Measurements from ENCODE around the gene CTAG1B. TPM values are rescaled to one million over a fixed set of nuclear protein-coding genes. Genes with fewer than 3 reads are reported as not detected.

Gene CTAG1B
- total and polyA plus RNA-seq, 2 of the 8 experiments (the other 6 are each of a cell fraction or from before 2014, with no cell fraction given), result not detected

GRCh38 chrX:154650221-154650510 is 31.1 kb upstream of the CTAG1B start:
- H3K9ac ChIP-seq (replicated peaks in 1 of 4; ENCODE audit: extremely low read depth in 1 of 4, low read depth in 3 of 4, low read length in 3 of 4), result no peak overlapping the region
- peaks cover 0 to 4% (median 0%) of the 10 kb centered on the region in 4 experiments; a peak in 1 of 7 replicates for H3K4me1 ChIP-seq (replicated peaks in 1 of 4; ENCODE audit: control insufficient read depth in 3 of 4, insufficient read depth in 4 of 4, low read length in 3 of 4)
- H3K23ac ChIP-seq (ENCODE audit: insufficient read length), result no peak overlapping the region
- no peaks in the 10 kb centered on the region for H3K23me2 ChIP-seq (ENCODE audit: low read depth, low read length)
- CTCF ChIA-PET (ENCODE audit: partially characterized antibody), result no interaction called here
- H4K20me1 ChIP-seq (replicated peaks in 1 of 2; ENCODE audit: control insufficient read depth in 1 of 2, insufficient read depth in 2 of 2, low read length in 2 of 2), result no peaks in the 10 kb centered on the region
- no peaks in the 10 kb centered on the region for H3K79me1 ChIP-seq (ENCODE audit: low read depth, low read length)
- no peak overlapping the region for H3K14ac ChIP-seq (ENCODE audit: insufficient read length)
- no peak overlapping the region for H4K5ac ChIP-seq (ENCODE audit: insufficient read length, low read depth, low read length)
- no peaks in the 10 kb centered on the region for H3K36me3 ChIP-seq (ENCODE audit: control insufficient read depth in 2 of 4, insufficient read depth in 4 of 4, low read length in 3 of 4)
- H2BK15ac ChIP-seq (ENCODE audit: low read length), result no peak overlapping the region
- H3K4me2 ChIP-seq (ENCODE audit: insufficient read depth in 1 of 2, low read depth in 2 of 2, low read length in 2 of 2), result no peak overlapping the region
- no peak overlapping the region for H2BK20ac ChIP-seq (ENCODE audit: low read length)
- no peak overlapping the region for H2AK5ac ChIP-seq (ENCODE audit: low read depth, low read length)
- no peak overlapping the region for H4K91ac ChIP-seq (replicated peaks; ENCODE audit: insufficient read length, low read length)
- H2AFZ ChIP-seq (ENCODE audit: low read length), result no peak overlapping the region
- no peak for TF ChIP-seq SRF (IDR thresholded peaks at IDR 0.05; ENCODE audit: low read depth, low read length)
- TF ChIP-seq SP2 (IDR thresholded peaks at IDR 0.05; ENCODE audit: low read length), result no peak
- no peak for TF ChIP-seq MAX (IDR thresholded peaks at IDR 0.05)
- POLR2A ChIA-PET (ENCODE audit: partially characterized antibody), result no interaction called here
- H3K56ac ChIP-seq (replicated peaks; ENCODE audit: insufficient read length, low read depth, low read length), result no peak overlapping the region
- H3K79me2 ChIP-seq (ENCODE audit: control insufficient read depth in 1 of 2, insufficient read depth in 2 of 2, low read length in 2 of 2), result no peaks in the 10 kb centered on the region
- WGBS, 2 experiments (ENCODE audit: extremely low coverage in 1 of 2, insufficient coverage in 1 of 2, insufficient read length in 1 of 2, insufficient replicate concordance in 2 of 2, low coverage in 1 of 2, low lambda C conversion rate in 2 of 2, missing lambda C conversion rate in 1 of 2), result 79% methylated on average over 4 of the region's 13 CpGs; no CpG with 5 or more reads in 1 of the 2 experiments
- no peak overlapping the region for H2BK120ac ChIP-seq (replicated peaks; ENCODE audit: low read depth, low read length)
- no peak for FAIRE-seq
- H4K8ac ChIP-seq (ENCODE audit: extremely low read depth, insufficient read depth, low read length), result no peak overlapping the region
- H2BK12ac ChIP-seq (ENCODE audit: low read depth, low read length), result no peak overlapping the region
- H3K18ac ChIP-seq (ENCODE audit: extremely low read depth, low read length), result no peak overlapping the region
- H3K27ac ChIP-seq (ENCODE audit: low read depth, low read length), result no peak overlapping the region
- no peak overlapping the region for H2BK5ac ChIP-seq (ENCODE audit: low read depth, low read length)
- no peaks in the 10 kb centered on the region for H3K9me3 ChIP-seq (ENCODE audit: insufficient read depth in 2 of 2, low read depth in 1 of 2, low read length in 1 of 2)
- H3K27me3 ChIP-seq (replicated peaks in 1 of 4; ENCODE audit: control insufficient read depth in 3 of 4, extremely low read depth in 1 of 4, insufficient read depth in 3 of 4, low read length in 3 of 4), result no peaks in the 10 kb centered on the region
- no peak for DNase-seq (ENCODE audit: low read depth in 1 of 2, low spot score in 2 of 2)
- no peak overlapping the region for H3K4me3 ChIP-seq (ENCODE audit: extremely low read depth in 1 of 4, insufficient read depth in 2 of 4, low read depth in 3 of 4, low read length in 4 of 4)
- no peak overlapping the region for H3K4ac ChIP-seq (replicated peaks; ENCODE audit: insufficient read length, low read depth, low read length)
